Right renal cortex interstitium (tissue), 3 donors: ENCODE measurements around the gene GLI3. TPM values are rescaled to one million over a fixed set of nuclear protein-coding genes. Genes with fewer than 3 reads are reported as not detected.
"Not testable (repeated sequence)": the region's sequence is repeated elsewhere in the genome, so short reads cannot be mapped to it uniquely, and the experiment has no call there.

Source experiments
- DNase-seq, 3 donors: peaks; one replicate each; pipeline ENCODE4 v3.0.0-alpha.2; 2013; ENCODE audit warnings: low read depth in 3 of 3, low spot score in 2 of 3
- polyA plus RNA-seq, 3 donors: library from polyadenylated mRNA; unstranded; fragments of 120-200 nt; gene quantifications; one replicate each; pipeline ENCODE4 v1.2.1, GENCODE V29; 2013; ENCODE audit not compliant: insufficient read length in 3 of 3

The GLI3 gene
- polyA plus RNA-seq, 3 donors, result 13.5 to 15.0 (median 14.5) TPM

DNA sequence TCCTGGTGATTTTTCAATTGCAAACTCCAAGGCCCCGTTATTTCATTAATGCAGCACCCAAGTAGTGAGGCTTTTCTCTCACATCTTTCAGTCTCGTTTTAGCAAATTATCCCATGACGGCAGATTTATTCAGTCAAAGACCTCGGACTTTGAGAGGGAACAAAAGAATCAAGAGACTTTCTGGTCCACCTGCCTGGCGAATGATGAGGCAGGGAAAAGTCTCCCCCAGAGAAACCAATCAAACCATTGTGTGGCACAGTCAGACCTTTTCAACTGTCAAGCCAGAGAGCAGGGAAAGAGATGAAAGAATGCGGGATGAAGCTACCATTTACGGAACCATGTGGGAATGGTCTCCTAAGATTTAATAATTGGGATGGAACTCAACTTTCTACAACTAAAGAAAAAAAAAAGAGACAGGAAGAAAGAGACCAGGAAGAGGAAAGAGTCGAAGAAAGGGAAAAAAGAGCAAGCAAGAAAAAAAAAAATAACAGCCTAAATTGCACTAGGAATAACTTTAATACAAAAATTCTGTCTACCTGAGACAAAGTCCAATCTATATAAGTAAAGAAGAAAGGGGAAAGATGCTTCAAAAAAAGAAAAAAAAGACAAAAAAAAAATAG lies 22.8 kb downstream of the GLI3 start:
- no peak for DNase-seq

DNA sequence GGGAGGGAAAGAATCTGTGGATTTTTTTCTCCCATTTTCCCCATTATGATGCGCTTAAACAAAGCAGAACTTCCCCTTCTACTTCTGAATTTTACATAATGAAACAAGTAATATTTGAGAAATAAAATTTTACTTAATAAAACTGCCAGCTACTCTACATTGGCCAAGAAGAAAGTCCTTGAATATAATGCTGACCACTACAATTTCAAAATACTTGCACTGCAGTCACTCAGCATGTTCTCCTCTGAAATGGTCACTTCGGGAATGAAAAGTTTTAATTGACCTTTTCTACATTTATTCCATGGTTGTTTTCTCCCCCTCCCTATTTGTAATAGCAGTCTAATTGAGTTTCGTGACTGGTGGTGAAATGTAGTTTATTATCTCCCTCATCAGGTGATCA lies 23.9 kb downstream of the GLI3 start:
- no peak for DNase-seq

DNA sequence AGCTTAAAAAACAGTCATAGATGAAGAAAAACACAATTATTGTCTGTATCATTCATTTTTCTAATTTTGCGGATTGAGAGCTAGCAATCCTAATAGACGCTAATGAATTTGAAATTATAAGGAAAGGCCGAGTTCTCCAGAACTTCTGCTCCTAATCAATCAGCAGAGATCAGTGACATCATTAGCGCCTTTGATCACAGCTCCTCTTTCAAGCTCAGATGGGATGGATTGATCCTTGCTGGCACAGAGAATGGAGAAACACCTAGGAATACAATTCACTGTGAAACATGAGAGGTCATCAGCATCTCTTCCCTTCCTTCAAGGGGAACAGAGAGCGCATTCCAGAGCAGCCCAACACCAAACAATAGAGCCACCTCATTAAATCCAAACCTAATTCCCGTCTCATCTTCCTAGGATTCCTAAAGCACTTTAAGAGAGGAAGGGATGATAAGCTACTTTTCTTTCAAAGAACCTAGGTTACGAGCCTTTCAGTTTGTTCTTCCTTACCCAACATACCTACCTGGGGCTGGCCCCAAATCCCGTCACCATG lies 24.4 kb downstream of the GLI3 start:
- no peak for DNase-seq

DNA sequence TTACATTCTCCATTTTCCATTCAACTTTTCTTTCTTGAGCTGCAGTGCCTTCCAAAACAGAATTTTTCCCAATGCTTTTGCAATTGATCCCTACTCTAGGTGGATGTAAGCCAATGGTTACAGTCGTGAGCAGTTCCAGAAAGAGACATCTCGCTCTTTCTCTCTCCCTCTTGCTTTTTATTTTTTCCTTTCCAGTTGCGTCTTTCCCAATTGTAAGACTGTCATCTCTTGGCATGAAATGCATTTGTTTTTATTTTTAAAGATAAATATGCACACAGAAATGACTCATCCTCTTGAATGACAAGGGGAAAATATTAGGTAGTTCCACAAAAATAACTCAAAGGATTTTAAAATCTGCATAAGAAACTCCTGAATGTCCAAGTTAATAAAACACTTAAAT lies 25.1 kb downstream of the GLI3 start:
- DNase-seq, result no peak

DNA sequence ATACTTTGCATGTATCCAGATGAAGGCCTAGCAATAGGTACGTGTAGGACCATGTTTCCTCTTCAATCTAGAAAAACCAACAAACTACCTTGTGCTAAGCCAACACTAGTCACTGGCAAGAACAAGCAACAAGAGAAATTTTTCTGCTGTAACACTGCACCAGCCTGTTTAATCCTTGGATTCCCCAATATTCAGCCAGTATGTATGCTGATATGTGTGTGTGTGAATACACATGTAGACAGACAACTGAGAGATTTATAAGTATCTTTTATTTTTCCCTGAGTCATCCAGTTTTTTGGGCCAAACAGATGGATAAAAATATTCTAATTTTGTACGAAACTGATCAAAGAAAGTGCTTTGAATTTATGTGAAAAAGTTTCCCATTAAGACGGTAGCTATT lies 26.2 kb downstream of the GLI3 start:
- DNase-seq, result no peak

DNA sequence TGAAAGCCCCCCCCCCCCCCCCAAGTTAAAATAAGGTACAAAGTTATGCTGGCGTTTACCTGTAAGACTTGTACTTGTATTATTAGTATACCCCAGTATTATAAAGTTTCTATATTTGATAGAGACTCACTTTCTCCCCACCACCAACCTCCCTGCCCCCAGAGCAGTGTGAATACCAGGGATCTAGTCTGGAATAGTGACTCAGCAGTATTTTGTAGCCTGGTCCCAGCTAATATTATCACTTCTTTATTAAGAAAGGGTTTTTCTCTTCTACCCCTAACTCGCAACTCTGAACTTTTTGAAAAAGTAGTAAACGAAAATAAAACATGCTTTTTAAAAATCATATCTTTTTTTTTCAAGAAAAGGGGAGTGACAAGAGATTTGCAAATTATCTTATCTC lies 26.7 kb downstream of the GLI3 start:
- no peak for DNase-seq

DNA sequence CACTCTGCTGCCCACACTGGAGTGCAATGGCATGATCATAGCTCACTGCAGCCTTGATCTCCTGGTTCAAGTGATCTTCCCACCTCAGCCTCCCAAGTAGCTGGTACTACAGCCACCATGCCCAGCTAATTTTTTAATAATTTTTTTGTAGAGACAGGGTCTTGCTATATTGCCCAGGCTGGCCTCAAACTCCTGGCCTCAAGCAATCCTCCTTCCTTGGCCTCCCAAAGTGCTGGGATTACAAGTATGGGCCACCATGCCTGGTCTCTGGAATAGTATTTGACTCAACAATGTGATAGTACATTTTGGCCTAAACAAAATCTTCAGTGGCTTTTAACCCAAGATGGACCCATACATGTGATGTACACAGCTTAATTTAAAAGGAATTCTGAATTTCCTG lies 27.9 kb downstream of the GLI3 start:
- DNase-seq, result not testable (repeated sequence)

DNA sequence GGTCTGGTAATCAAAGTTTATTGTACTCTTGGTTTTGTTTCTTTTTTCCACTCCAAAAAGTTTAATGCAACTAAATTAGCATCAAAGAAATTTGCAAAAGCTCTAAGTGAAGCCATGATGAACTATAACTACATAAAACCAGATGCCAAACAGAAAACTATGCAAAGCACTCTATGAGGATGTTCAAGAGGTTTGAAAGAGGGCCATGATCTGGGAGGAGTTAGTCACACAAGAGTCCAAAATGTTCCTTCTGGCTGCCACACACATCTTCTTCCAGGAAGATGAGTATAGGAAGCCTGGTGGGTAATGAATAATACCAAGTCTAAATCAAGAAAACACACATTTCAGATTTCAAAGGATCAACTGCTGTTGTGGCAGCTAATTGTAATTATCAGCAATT lies 28.4 kb downstream of the GLI3 start:
- no peak for DNase-seq

DNA sequence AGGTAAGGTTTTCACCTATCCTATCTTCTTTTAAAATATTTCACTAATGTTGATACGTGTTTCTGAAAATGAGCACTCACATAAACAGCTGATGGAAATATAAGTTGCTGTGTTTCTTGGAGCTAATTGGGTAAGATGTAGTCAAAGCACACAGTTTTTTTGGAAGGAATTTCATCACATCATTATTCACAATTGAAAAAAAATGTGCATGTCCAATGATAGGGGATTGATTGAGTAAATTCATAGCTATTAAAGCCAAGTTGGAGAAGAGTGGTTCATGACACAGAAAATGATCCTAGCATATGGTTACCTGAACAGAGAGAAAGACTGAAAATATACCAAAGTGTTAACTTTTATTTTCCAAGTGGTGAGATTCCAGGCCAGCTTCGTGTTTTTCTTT lies 29.6 kb downstream of the GLI3 start:
- no peak for DNase-seq

DNA sequence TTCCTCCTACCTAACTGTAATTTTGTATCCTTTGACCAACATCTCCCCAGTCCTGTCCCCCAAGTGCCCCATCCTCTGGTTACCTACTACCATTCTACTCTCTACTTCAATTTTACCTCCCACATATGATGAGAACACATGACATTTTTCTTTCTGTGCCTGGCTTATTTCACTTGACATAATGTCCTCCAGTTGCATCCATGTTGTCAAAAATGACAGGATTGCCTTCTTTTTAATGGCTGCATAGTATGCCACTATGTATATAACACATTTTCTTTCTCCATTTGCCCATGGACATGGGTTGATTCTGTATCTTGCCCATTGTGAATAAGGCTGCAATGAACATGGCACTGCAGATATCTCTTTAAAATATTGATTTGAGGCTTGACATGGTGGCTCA lies 33.7 kb downstream of the GLI3 start:
- no peak for DNase-seq

DNA sequence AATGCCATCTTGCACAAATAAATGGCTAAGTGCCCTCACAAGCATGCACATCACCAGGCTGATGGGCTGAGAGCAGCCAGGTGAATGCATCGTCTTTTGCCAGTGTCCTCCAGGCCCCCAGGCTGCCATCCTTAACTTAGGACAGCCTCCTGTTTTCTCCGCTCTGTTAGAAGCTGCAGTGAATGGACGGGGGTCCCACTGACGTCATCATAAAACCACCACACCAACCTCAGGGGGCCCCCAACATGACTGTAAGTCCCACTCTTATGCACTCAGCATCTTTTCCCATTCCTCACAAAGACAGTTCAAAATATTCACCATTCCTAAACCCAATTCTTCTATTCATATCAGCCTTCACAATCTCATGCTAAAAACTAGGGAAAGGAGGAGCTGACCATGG lies 34.4 kb downstream of the GLI3 start:
- DNase-seq, result no peak

DNA sequence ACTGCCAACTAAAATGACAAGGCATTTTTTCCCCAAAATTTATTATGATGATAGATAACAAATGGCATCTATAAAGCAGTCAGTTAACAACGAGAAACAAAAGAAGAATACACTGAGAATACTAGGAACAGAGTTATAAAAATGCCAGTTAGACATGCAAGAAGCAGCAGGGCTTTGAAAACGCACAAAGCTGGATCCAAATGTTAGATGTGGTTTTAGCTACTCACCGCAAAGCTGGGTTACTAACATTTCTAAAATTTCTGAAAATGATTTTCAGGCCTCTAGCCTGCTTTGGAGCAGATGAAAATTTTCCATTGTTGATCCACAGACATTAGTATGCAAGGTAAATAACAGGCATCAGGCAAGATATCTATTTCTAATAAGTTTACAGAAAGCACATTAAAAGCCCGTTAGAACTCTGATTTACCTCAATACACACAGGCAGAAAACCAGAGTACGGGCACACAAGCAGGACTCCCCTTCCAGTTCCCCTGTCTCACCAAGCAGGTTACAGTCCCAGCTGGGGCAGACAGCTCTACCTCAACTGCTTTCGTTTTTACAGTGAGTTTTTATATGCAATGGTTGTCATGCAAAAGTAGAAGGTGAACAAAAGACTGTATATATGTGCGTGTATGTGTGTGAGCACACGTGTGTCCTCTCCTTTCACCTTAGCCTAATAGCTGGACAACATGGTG lies 37.9 kb downstream of the GLI3 start:
- no peak for DNase-seq

DNA sequence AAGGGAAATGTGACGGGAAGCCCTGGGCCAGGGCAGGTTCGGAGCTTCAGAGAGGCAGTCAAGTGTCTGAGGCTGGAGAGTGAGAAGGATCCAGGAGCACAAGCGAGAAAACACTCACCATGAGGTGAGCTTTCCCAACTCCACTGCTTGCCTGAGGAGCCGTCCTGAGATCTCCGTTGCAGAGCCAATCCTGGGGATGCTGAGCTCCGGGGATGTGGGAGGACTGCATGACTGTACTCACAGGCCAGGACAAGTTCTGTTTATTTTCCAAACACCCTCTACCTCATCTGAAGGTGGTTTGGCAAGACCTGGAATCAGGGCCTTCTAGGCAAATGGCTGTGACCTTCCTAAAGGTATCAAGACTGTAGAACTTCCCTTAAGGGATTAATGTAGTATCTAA lies 38.7 kb downstream of the GLI3 start:
- DNase-seq, result no peak

DNA sequence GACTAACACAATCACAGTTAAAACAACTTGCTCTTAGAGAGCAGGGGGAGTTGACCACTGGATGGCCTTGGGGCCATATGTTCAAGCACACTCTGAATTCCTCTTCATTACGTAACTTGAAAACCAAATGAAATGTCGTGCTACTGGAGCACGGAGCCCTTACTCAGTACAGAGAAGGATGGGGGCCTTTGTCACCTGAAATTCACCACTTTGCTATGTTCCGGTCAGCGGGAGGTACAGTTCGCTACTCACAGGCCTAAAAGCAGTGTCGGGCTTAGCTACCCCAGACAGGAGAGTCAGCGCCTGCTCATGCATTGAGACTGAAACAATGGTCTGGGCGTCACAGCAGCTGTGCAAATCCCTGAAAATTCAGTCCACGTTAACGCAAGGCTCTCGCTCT lies 39.6 kb downstream of the GLI3 start:
- DNase-seq, result no peak

DNA sequence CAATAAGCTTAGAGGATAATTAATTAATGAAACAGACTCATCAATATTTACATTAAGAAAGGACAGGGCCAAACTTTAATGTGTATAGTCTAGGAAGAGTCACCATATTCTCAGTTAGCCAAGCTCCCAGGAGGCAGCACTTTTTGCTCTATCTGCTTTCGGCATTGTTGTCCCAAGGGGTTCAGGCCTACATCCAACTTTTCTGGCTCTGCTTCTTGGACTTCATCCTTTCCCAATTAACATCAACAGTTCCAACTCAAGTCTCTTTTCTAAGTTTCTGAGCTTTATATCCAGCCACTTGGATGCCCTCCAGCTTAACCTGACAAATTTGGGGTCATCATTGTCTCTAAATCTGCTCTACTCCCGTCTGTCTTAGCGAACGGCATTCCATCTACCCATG lies 42.8 kb downstream of the GLI3 start:
- DNase-seq, result no peak

DNA sequence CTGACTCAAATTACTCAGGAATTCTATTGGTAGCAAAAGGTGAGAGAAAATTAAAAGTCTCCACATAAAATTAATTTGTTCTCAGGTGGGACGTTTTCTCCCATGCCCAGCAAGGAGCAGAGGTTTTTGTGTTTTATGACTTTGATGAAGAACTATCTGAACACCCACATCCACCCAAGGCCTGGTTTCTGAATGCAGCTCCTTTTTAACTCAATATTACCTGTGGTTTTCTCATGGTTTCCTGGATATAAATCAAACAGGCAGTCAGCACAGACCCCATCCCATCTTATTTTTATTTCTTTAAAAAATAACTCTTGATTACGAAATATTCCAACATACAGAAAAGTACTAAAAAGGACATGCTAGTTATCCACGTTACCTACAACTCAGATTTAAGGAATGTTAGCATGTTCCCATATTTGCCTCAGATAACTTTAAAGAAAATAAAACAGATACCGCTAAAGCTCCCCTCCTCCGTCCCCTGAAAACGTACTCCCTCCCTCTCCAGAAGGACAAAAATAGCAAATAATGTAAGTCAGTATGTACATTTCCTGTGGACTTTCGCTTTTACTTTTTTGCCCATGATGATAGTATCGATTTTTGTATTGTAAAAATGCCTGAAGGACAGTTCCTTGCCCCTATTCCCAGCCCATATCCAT lies 43.4 kb downstream of the GLI3 start:
- no peak for DNase-seq

DNA sequence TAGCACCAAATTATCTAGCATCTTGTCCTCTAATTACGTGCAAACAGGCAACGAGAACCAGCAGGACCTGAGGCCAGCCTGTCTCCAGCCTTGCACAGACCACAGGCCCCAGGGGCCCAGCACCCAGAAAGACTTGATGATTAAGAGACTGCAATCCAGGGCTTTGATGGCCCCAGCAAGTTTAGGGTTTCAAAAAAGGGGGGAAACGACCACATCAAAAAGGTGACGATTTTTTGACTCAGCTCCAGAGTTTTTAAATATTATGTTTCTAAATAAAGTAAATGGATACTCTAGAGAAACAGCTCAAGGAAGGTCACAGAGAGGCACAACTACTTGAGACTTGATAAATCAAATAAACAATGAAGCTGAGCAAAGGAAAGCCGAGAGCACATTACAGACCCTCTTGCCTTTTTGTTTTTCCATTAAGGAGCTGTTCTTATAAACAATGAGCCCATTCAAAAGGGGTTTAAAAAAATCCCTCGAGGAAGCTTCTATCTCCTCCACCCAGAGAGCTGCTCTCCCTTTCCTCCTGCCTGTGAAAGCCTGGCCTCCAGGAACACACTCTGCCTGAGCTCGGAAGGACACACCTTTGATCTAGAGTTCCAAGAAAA lies 44.1 kb downstream of the GLI3 start:
- DNase-seq, result no peak

DNA sequence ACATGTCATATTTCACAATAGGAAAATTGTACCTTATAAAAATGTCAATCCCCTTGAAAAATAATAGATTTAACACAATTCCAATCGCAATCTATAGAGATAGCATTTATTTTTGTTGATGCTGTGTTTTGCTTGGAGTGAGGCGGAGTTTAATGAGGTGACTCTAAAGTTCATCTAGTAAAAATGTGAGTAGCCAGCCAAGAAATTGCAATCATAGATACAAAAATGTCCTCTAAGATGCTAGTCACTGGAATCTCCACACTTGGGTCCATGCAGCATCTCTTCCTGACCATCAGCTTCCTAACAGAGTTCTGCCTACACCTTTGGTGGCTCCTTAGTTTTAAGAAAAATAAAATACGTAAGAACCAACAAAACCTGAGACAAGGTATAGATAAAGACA lies 44.9 kb downstream of the GLI3 start:
- DNase-seq, result no peak

DNA sequence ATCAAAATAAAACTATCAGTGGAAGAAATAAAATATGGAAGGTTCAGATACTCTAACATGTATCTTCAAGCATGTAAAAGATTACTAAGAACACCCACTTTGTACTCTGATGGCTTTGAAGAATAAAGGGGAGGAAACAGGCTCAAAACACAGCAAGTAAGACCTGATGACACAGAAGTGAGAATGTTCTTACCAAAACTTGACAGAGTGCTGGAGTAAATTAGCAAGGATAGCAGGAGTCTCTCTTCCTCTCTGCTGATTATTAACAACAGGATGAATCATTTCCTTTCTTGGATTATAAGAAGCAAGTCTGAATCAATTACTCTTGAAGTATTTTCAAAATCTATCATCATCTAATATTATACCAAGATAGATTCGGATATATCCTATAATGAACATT lies 47.5 kb downstream of the GLI3 start:
- DNase-seq, result no peak

DNA sequence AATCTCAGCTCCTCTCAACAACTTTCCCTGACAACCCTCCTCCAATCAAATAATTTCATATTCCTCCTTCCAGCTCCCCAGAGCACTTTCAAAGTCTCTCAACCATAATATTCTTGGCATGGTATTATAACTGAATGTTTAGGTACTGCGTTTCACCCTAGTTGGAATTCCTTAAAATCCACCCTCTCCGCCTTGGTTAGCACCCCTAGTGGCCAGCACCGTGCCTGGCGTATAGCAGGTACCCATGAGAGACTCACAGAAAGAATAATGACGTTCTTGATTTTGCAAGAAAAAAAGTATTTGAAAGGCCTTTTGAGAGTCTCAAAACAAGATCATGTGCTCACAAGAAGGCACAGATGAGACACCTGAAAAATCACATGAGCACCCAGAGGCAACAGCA lies 50.9 kb downstream of the GLI3 start:
- DNase-seq, result no peak

DNA sequence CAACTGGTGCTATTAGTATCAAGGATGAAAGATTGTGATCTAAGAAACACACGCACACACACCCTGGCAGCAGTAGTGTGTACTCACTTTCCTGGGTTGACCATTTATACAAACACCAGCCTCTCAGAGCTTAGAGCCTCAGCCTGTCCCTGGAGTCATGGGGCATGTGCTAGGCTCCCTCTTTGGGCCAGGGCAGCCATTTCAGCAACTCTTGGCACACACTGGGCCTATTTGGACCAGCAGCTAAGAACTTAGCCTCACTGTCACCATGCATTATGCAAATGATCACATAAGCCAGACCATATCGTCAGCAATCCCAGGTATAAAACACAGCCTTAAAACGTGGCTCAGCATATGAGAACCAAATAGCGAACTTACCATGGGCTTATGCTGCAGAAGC lies 51.3 kb downstream of the GLI3 start:
- DNase-seq, result no peak

DNA sequence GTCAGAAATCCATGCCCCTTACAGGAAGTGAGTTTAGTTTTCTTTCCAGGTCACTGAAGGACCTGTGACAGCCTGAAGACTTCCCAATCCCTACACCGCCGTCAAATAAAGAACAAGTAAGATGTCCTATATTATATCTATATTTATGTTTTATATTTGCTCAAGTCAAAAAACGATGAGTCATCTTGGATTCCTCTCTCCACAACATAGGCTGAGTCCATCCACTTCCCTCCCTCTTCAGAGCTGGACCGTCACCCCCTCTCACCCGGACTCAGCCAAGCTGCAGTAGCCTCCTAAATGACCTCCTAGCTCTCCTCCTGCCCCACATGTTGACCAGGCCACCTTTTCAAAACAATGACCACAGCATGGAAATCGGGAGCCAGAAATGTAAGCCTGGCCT lies 53.5 kb downstream of the GLI3 start:
- no peak for DNase-seq
